Measurements from ENCODE around the gene SOCS6. TPM values are rescaled to one million over a fixed set of nuclear protein-coding genes. Genes with fewer than 3 reads are reported as not detected.
A peak's percentile ranks its signal among the peaks of the same experiment; 100 is the strongest.
"Not testable (repeated sequence)": the region's sequence is repeated elsewhere in the genome, so short reads cannot be mapped to it uniquely, and the experiment has no call there.

Gene SOCS6
- 10 to 100 TPM; 28.9 to 32.2 (median 30.7) TPM for polyA plus RNA-seq (ENCODE audit: insufficient read length in 4 of 4)

- DNase-seq (ENCODE audit: low read depth in 4 of 4, low spot score in 2 of 4) = peak in 2 of 4 donors; percentile 29 to 37
Measured at GRCh38 chr18:70288851-70289328, at the start of gene SOCS6. TSS of gene SOCS6 (plus strand) at chr18:70289045. CDS start at chr18:70324669, 35,624 bp downstream.

GRCh38 chr18:70243131-70243929 lies 45.5 kb upstream of the SOCS6 start:
- no peak for DNase-seq (ENCODE audit: low read depth in 4 of 4, low spot score in 2 of 4)

GRCh38 chr18:70246061-70246466 lies 42.8 kb upstream of the SOCS6 start:
- no peak for DNase-seq (ENCODE audit: low read depth in 4 of 4, low spot score in 2 of 4)

GRCh38 chr18:70249118-70249517 lies 39.7 kb upstream of the SOCS6 start:
- no peak for DNase-seq (ENCODE audit: low read depth in 4 of 4, low spot score in 2 of 4)

GRCh38 chr18:70249861-70250260 lies 39.0 kb upstream of the SOCS6 start:
- DNase-seq (ENCODE audit: low read depth in 4 of 4, low spot score in 2 of 4) = not testable (repeated sequence)

- no peak for DNase-seq (ENCODE audit: low read depth in 4 of 4, low spot score in 2 of 4)
Measured at GRCh38 chr18:70250781-70251180, 38.1 kb upstream of the SOCS6 start.

- DNase-seq (ENCODE audit: low read depth in 4 of 4, low spot score in 2 of 4) = no peak
Measured at GRCh38 chr18:70256184-70256583, 32.7 kb upstream of the SOCS6 start.

GRCh38 chr18:70256994-70257393 lies 31.9 kb upstream of the SOCS6 start:
- DNase-seq (ENCODE audit: low read depth in 4 of 4, low spot score in 2 of 4) = no peak

GRCh38 chr18:70258243-70258642 lies 30.6 kb upstream of the SOCS6 start:
- no peak for DNase-seq (ENCODE audit: low read depth in 4 of 4, low spot score in 2 of 4)

GRCh38 chr18:70260683-70261082 lies 28.2 kb upstream of the SOCS6 start:
- DNase-seq (ENCODE audit: low read depth in 4 of 4, low spot score in 2 of 4) = no peak

GRCh38 chr18:70261141-70261788 lies 27.6 kb upstream of the SOCS6 start:
- DNase-seq (ENCODE audit: low read depth in 4 of 4, low spot score in 2 of 4) = no peak

- no peak for DNase-seq (ENCODE audit: low read depth in 4 of 4, low spot score in 2 of 4)
Measured at GRCh38 chr18:70263336-70263735, 25.5 kb upstream of the SOCS6 start.

- DNase-seq (ENCODE audit: low read depth in 4 of 4, low spot score in 2 of 4) = no peak
Measured at GRCh38 chr18:70271742-70272141, 17.1 kb upstream of the SOCS6 start.

GRCh38 chr18:70273021-70273420 lies 15.8 kb upstream of the SOCS6 start:
- no peak for DNase-seq (ENCODE audit: low read depth in 4 of 4, low spot score in 2 of 4)

GRCh38 chr18:70276416-70277191 lies 12.2 kb upstream of the SOCS6 start:
- no peak for DNase-seq (ENCODE audit: low read depth in 4 of 4, low spot score in 2 of 4)

GRCh38 chr18:70279470-70279869 lies 9.4 kb upstream of the SOCS6 start:
- DNase-seq (ENCODE audit: low read depth in 4 of 4, low spot score in 2 of 4) = no peak

- DNase-seq (ENCODE audit: low read depth in 4 of 4, low spot score in 2 of 4) = no peak
Measured at GRCh38 chr18:70280007-70280925, 8.6 kb upstream of the SOCS6 start.

GRCh38 chr18:70284976-70285620 lies 3.7 kb upstream of the SOCS6 start:
- no peak for DNase-seq (ENCODE audit: low read depth in 4 of 4, low spot score in 2 of 4)

- no peak for DNase-seq (ENCODE audit: low read depth in 4 of 4, low spot score in 2 of 4)
Measured at GRCh38 chr18:70287731-70288130, 1.1 kb upstream of the SOCS6 start.

Measured in left renal cortex interstitium (tissue), 4 donors.